Suprapubic skin (tissue), 4 donors: ENCODE measurements around the gene LRPAP1. TPM values are rescaled to one million over a fixed set of nuclear protein-coding genes. Genes with fewer than 3 reads are reported as not detected.
"Not testable (repeated sequence)": the region's sequence is repeated elsewhere in the genome, so short reads cannot be mapped to it uniquely, and the experiment has no call there.

Source experiments
- DNase-seq, 2 donors: peaks; one replicate each; pipeline ENCODE4 v3.0.0-alpha.2; 2019; ENCODE audit warnings: low spot score in 2 of 2
- H3K27ac ChIP-seq: fragments of 200-600 bp; sonication (generic); one replicate; pipeline ENCODE4 v1.5.1; 2019
- H3K27me3 ChIP-seq: fragments of 200-600 bp; sonication (generic); one replicate; pipeline ENCODE4 v1.5.1; 2019
- H3K36me3 ChIP-seq: fragments of 200-600 bp; sonication (generic); one replicate; pipeline ENCODE4 v1.5.1; 2019
- H3K4me1 ChIP-seq: fragments of 200-600 bp; sonication (generic); one replicate; pipeline ENCODE4 v1.5.1; 2019
- H3K4me3 ChIP-seq: fragments of 200-600 bp; sonication (generic); one replicate; pipeline ENCODE4 v1.5.1; 2019; ENCODE audit warnings: mild to moderate bottlenecking
- H3K9me3 ChIP-seq: fragments of 200-600 bp; sonication (generic); one replicate; pipeline ENCODE4 v1.5.1; 2019
- EP300 ChIP-seq: sonication (generic); formaldehyde crosslinking; IDR thresholded peaks from one replicate; pipeline ENCODE4 v1.6.1; 2017; ENCODE audit warnings: antibody characterized with exemption
- POLR2A ChIP-seq, 2 donors: fragments of 450-650 bp; IDR thresholded peaks; one replicate each; pipeline ENCODE4 v1.6.1; 2017; ENCODE audit warnings: antibody characterized with exemption in 2 of 2, mild to moderate bottlenecking in 2 of 2, moderate library complexity in 2 of 2
- POLR2AphosphoS5 ChIP-seq, 3 donors: sonication (generic); formaldehyde crosslinking; IDR thresholded peaks; one replicate each; pipeline ENCODE4 v1.6.1; 2017; ENCODE audit warnings: antibody characterized with exemption in 3 of 3
- WGBS: methylation state at CpG from one replicate; pipeline ENCODE4 v1.1.5; 2018; 5-methylcytosine and 5-hydroxymethylcytosine counted together
- total RNA-seq, 4 donors: library from RNA; depleted of rRNA; stranded (reverse); fragments of >200 nt; gene quantifications; one replicate each; pipeline ENCODE4 v1.1.0, GENCODE V29; 2016
- TF ChIP-seq, protein P1 (sequence below), 2 donors: fragments of 200-600 bp in 1 of 2; fragments of 450-650 bp in 1 of 2; sonication (generic) in 1 of 2; IDR thresholded peaks; one replicate each; pipeline ENCODE4 v1.5.1; 2016 to 2019; ENCODE audit warnings: antibody characterized with exemption in 2 of 2, mild to moderate bottlenecking in 1 of 2, moderate library complexity in 1 of 2

The LRPAP1 gene
- total RNA-seq, 4 donors from 2014 or later, result 88.8 to 114 (median 95.5) TPM

DNA sequence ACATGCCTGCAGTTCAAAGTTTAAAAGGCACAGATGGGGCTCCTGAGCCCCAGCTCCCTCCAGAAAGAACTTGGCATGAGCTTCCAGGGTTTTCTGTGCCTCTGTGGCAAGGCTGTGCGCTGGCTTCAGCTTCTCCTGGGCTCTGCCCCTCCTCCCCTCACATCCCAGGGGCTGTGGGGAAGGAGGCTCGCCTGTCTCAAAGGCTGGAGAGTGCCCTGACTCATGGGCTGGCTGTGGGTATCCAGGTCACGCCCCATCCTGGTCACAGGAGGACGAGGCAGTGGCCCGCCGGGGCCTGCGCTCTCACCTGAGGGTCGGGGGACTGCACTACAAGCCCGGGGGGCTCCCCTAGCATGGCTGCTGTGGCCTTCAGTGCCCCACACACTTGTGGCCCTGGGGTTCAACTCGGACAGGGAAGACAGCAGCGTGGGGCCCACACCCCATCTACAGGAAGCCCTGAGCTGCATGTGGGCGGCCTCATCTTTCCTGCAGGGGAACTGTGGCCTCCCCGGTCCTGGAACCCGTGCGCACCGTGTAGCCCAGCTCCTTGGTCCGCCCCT lies 17.9 kb downstream of the LRPAP1 start:
- Histone ChIP-seq H3K9me3 (no peaks in the 10 kb centered on the region), H3K4me3 (no peak overlapping the region), H3K4me1 (no peaks in the 10 kb centered on the region), H3K27ac (no peak overlapping the region), H3K27me3 (no peaks in the 10 kb centered on the region), H3K36me3 (peaks cover 98% of the 10 kb centered on the region)
- WGBS, result 94% methylated on average over 16 of the region's 17 CpGs
- TF ChIP-seq, protein P1, sequence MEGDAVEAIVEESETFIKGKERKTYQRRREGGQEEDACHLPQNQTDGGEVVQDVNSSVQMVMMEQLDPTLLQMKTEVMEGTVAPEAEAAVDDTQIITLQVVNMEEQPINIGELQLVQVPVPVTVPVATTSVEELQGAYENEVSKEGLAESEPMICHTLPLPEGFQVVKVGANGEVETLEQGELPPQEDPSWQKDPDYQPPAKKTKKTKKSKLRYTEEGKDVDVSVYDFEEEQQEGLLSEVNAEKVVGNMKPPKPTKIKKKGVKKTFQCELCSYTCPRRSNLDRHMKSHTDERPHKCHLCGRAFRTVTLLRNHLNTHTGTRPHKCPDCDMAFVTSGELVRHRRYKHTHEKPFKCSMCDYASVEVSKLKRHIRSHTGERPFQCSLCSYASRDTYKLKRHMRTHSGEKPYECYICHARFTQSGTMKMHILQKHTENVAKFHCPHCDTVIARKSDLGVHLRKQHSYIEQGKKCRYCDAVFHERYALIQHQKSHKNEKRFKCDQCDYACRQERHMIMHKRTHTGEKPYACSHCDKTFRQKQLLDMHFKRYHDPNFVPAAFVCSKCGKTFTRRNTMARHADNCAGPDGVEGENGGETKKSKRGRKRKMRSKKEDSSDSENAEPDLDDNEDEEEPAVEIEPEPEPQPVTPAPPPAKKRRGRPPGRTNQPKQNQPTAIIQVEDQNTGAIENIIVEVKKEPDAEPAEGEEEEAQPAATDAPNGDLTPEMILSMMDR (IDR thresholded peaks at IDR 0.05), result no peak
- TF ChIP-seq POLR2AphosphoS5 (IDR thresholded peaks at IDR 0.05), result no peak
- no peak for TF ChIP-seq EP300
- TF ChIP-seq POLR2A (IDR thresholded peaks at IDR 0.05), result no peak
- no peak for DNase-seq

DNA sequence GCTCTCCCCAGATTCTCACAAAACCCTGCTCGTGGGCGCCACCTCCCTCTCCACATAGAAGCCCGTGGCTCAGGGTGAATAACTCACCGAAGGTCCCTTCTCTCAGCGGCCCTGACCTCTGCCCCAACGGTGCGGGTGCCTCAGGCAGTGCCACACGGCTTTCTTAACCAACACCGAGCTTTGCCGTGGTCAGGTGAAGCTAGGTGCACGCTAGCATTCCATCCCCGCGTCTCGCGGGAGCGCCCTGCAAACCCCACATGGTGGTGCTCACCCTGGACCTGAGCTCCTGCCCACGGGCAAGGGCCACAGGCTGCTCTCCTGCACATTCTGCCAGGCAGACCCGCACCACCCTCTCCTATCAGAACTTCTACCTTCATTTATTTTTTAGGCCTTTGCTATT lies 18.4 kb downstream of the LRPAP1 start:
- Histone ChIP-seq H3K27ac (no peak overlapping the region), H3K36me3 (peaks cover 96% of the 10 kb centered on the region), H3K4me1 (no peaks in the 10 kb centered on the region), H3K27me3 (no peaks in the 10 kb centered on the region), H3K9me3 (no peaks in the 10 kb centered on the region), H3K4me3 (no peak overlapping the region)
- 94% methylated on average over 17 of the region's 18 CpGs for WGBS
- TF ChIP-seq POLR2AphosphoS5 (IDR thresholded peaks at IDR 0.05), result no peak
- TF ChIP-seq, protein P1 (IDR thresholded peaks at IDR 0.05), result no peak
- no peak for TF ChIP-seq POLR2A (IDR thresholded peaks at IDR 0.05)
- no peak for TF ChIP-seq EP300
- no peak for DNase-seq

DNA sequence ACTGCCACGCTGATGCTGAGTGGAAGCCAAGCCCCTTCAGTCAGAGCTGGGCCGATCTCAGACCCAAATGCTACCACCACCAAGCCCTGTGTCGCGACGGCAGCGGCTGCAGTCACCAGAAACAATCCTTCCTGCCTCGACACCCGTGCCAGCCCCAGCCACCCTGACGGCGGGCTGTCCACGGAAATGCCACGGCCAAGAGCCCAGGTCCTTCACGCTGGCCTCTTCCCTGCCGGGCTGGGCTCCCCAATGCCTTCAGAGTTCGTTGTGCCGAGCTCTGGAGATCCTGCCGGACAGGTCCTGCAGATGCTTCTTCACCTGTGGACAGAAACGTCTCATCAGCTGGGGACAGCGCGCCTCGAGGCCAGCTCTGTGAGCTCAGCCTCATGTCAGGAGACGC lies 19.5 kb downstream of the LRPAP1 start:
- H3K27ac ChIP-seq, result no peak overlapping the region
- H3K9me3 ChIP-seq, result no peaks in the 10 kb centered on the region
- 91% methylated on average over 16 of the region's 22 CpGs for WGBS
- H3K4me1 ChIP-seq, result no peaks in the 10 kb centered on the region
- no peak overlapping the region for H3K4me3 ChIP-seq
- DNase-seq, result no peak
- no peak for TF ChIP-seq POLR2A (IDR thresholded peaks at IDR 0.05)
- no peak for TF ChIP-seq EP300
- no peak for TF ChIP-seq POLR2AphosphoS5 (IDR thresholded peaks at IDR 0.05)
- TF ChIP-seq, protein P1 (IDR thresholded peaks at IDR 0.05), result no peak
- H3K27me3 ChIP-seq, result no peaks in the 10 kb centered on the region
- H3K36me3 ChIP-seq, result peaks cover 96% of the 10 kb centered on the region

DNA sequence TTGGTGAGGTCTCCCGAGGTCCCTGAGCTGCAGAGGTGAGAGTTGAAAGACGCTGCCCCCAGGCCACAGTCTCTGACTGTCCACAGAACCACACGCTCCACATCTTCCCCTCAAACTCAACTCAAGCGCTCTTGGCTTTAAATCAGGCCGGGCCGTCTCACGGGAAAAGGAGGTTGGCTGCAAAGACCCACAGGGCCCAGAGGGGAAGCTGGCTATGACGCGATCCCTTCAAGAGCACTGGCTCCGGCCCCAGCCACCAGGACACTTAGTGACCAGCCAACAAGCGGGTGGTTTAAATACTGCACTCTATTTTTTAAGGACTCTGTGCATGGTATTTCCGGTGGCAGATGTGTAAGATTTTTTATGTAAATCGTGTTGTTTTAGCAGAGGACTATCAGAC lies 19.9 kb downstream of the LRPAP1 start:
- TF ChIP-seq EP300 (no peak), POLR2A (IDR thresholded peaks at IDR 0.05) (no peak), POLR2AphosphoS5 (IDR thresholded peaks at IDR 0.05) (no peak)
- TF ChIP-seq, protein P1 (IDR thresholded peaks at IDR 0.05), result no peak
- Histone ChIP-seq H3K9me3 (no peaks in the 10 kb centered on the region), H3K4me3 (no peak overlapping the region), H3K27me3 (no peaks in the 10 kb centered on the region), H3K36me3 (peaks cover 96% of the 10 kb centered on the region), H3K27ac (no peak overlapping the region), H3K4me1 (no peaks in the 10 kb centered on the region)
- 95% methylated on average over 10 of the region's 13 CpGs for WGBS
- no peak for DNase-seq

DNA sequence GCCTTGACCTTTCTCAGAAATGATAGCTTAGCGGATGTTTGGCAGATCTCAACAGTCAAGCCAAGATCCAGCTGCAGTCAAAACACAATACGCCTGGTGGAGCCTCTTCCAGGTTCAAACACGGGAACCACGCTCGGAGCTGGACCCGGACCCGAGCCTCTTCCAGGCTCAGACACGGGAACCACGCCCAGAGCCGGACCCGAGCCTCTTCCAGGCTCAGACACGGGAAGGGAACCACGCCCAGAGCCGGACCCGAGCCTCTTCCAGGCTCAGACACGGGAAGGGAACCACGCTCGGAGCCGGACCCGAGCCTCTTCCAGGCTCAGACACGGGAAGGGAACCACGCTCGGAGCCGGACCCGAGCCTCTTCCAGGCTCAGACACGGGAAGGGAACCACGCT lies 20.6 kb downstream of the LRPAP1 start:
- not testable (repeated sequence) for H3K4me1 ChIP-seq, H3K27me3 ChIP-seq, H3K9me3 ChIP-seq, H3K27ac ChIP-seq, H3K4me3 ChIP-seq, DNase-seq
- H3K36me3 ChIP-seq, result peaks cover 96% of the 10 kb centered on the region
- WGBS, result 96% methylated on average over 12 of the region's 27 CpGs

DNA sequence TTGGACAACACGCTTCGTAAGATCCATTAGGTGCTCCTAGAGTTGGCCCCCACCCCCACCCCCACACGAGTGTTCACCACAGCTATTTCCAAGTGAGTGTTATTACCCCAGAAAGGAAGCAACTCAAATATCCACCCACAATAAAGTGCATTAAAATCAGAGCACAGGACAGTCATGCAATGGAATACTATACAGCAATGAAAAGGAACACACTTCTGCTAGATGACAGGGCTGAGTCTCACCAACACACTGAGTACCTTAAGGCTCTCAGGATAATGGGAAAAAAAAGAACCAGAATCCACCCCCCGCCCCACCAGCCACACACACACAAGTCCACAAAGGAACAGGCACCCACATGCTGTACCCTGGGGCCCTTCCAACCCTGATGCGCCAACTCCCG lies 21.0 kb downstream of the LRPAP1 start:
- Histone ChIP-seq H3K36me3 (peaks cover 96% of the 10 kb centered on the region), H3K27me3 (no peaks in the 10 kb centered on the region), H3K4me1 (no peaks in the 10 kb centered on the region), H3K9me3 (no peaks in the 10 kb centered on the region), H3K4me3 (no peak overlapping the region), H3K27ac (no peak overlapping the region)
- DNase-seq, result no peak
- 96% methylated on average over 6 of the region's 6 CpGs for WGBS
- TF ChIP-seq POLR2AphosphoS5 (IDR thresholded peaks at IDR 0.05) (no peak), POLR2A (IDR thresholded peaks at IDR 0.05) (no peak)
